HG03442 (cell line): Measurements from ENCODE around the gene IGF1R.

Experiments used
- ATAC-seq: cut with Tn5 transposase; IDR thresholded peaks from one replicate; pipeline ENCODE4 v1.9.1; 2021; ENCODE audit warnings: mild to moderate bottlenecking, moderate library complexity; ENCODE audit not compliant: unreplicated experiment

IGF1R gene

GRCh38 chr15:98854496-98854895, 206.2 kb downstream of the IGF1R start:
- ATAC-seq = no peak

GRCh38 chr15:98855067-98855814, 206.9 kb downstream of the IGF1R start:
- no peak for ATAC-seq

- ATAC-seq = no peak
Observed at GRCh38 chr15:98855815-98856531, 207.6 kb downstream of the IGF1R start.

- ATAC-seq = no peak
Observed at GRCh38 chr15:98856532-98856907, 208.2 kb downstream of the IGF1R start.

- no peak for ATAC-seq
Observed at GRCh38 chr15:98858610-98859023, 210.3 kb downstream of the IGF1R start.

- no peak for ATAC-seq
Observed at GRCh38 chr15:98859149-98859548, 210.8 kb downstream of the IGF1R start.

- ATAC-seq = no peak
Observed at GRCh38 chr15:98860281-98861041, 212.1 kb downstream of the IGF1R start.

GRCh38 chr15:98861188-98861587, 212.8 kb downstream of the IGF1R start:
- no peak for ATAC-seq

- ATAC-seq = no peak
Observed at GRCh38 chr15:98863983-98864382, 215.6 kb downstream of the IGF1R start.

GRCh38 chr15:98865397-98866339, 217.3 kb downstream of the IGF1R start:
- peak; percentile 90 for ATAC-seq

- ATAC-seq = no peak
Observed at GRCh38 chr15:98866511-98866910, 218.2 kb downstream of the IGF1R start.

GRCh38 chr15:98868564-98868963, 220.2 kb downstream of the IGF1R start:
- no peak for ATAC-seq

GRCh38 chr15:98870788-98871187, 222.4 kb downstream of the IGF1R start:
- no peak for ATAC-seq

- ATAC-seq = no peak
Observed at GRCh38 chr15:98872774-98873173, 224.4 kb downstream of the IGF1R start.

- ATAC-seq = peak; percentile 57
Observed at GRCh38 chr15:98873441-98874218, 225.3 kb downstream of the IGF1R start.

- ATAC-seq = no peak
Observed at GRCh38 chr15:98874370-98874769, 226.0 kb downstream of the IGF1R start.

- ATAC-seq = no peak
Observed at GRCh38 chr15:98874773-98875172, 226.4 kb downstream of the IGF1R start.

- no peak for ATAC-seq
Observed at GRCh38 chr15:98875309-98875708, 227.0 kb downstream of the IGF1R start.

GRCh38 chr15:98876451-98877369, 228.4 kb downstream of the IGF1R start:
- no peak for ATAC-seq
